GM18507 (cell line): Measurements from ENCODE around the gene RNF224.

Experiments used
- DNase-seq: peaks from one replicate; pipeline ENCODE4 v3.0.0; 2011; ENCODE audit warnings: low read depth; ENCODE audit not compliant: insufficient read length; ENCODE audit errors: extremely low spot score
- FAIRE-seq: peaks from 2 replicates; lab custom pipeline; 2011; peaks lifted over from hg19 to GRCh38; lab: Jason Lieb, UNC

The RNF224 gene

DNA sequence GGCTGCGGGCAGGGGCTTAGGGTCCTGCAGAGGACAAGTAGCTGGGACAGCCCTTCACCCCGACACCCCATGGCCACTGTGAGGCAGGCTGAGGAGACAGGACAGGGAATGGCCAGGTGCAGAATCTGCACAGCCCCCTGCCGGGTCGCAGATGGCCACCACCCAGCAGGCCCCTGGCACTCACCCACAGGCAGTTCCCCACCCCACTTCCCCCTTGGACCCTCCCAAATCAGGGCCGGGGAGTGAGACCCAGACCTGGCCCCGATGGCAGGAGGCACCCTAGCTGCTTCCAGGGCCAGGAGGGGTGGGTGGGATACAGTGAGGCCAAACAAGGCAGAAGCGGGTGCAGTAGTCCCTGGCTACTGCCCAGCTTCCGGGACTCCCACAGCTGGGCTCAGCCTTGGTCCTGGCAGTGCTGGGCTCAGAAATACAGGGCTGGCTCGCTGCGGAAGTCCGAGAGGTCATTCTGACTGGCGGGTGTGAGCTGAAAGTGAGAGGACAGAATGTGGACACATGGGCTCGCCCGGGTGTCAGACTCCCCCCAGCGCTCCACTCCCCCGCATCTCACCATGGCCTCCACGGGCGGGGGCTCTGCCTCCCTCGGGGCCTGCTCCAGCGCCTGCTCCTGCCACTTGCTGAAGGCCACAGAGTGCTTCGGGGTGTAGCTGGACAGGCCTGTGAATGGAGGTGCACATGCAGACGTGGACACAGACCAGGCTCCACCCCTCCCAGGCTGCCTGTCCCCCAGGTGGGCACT, 35.4 kb upstream of the RNF224 start:
- DNase-seq = no peak

DNA sequence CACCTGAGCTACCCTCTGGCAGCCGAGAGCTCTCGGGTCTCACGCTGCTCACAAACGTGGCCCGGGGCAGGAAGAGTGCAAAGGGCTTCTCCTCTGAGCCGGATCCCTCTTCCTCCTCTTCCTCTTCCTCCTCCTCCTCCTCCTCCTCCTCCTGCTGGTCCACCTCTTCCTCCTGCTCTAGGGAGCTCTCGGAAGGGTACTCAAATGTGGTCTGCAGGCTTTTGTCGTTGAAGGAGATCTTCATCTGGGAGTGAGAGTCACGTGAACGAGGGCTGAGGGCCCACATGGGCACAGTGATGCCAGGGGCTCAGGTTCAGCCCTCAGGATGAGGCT, 34.9 kb upstream of the RNF224 start:
- DNase-seq (no peak), FAIRE-seq (no peak)

More for the DNA sequence above, 35.4 kb upstream of the RNF224 start:
- FAIRE-seq = no peak

DNA sequence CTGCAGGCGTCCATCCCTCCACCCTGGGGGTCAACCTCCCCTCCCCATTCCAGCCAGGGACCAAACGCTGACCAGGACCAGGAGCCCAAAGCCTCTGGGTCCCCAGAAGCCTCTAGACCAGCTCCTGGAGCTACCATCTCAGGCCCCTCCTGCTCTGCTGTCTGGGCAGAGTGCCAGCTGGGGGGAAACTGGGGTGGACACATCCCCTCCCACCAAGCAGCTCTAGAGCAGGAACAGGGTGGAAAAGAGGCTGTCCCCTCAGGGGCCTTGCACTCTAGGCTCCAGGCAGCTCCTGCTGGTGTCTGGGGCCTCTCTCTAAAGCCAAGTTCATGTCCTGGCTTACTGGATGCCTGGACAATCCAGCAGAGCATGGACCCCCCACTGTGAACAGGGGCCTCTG, 34.4 kb upstream of the RNF224 start:
- no peak for DNase-seq
- FAIRE-seq = no peak

DNA sequence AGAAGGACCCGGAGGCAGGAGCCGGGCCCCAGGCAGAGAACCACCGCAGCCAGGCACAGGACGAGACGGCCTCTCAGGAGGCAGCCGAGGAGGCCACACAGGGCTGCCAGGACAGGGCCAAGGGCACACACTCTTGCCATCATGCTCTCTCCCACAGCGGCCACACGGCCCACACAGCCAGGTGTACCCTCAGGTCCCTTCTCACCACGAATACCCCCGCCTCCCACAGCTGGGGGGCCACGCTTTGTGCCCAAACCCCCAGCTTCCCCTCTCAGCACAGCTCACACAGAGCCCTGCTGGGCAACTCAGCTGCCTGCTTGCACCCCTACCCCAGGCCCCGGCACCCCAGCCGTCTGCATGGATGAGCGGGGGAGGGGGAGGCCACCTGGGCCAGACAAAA, 33.5 kb upstream of the RNF224 start:
- FAIRE-seq (no peak), DNase-seq (no peak)

DNA sequence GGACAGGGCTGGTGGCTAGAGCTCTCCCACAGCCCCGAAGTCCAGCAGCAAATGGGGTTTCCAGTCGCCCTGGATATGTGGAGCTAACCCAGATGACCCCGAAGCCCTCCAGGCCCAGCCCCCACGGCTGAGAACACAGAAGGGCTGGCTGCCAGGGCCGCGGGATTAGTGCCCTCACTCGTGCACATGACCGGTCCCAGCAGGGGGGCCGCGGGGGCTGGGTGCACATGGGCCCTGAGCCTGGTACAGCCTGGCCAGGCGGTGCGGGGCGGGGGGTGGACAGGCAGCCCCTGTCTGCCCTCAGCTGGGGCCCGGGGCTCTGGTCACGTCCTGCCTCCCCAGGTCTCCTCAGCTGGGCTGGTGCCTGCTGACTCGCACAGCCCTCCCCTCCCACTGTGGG, 32.9 kb upstream of the RNF224 start:
- FAIRE-seq (no peak), DNase-seq (no peak)

DNA sequence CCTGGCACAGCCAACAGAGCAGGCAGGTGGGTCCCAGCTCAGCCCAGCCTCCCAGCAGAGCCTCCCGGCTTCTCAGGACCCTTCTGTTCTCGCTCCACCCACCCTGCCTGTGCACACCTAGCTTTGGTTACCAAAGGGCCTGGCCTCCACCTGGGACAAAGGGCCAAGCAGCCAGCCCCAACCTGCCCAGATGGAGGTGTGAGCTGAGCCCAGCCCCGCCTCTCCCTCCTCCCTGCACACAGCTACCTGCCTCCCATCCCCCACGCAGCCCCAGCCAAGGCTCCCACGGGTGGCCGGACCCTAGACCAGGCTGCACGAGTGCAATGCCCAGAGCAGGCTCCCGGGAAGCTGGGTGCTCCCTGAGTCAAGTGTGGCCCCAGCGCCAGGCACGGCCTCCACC, 32.4 kb upstream of the RNF224 start:
- no peak for FAIRE-seq
- no peak for DNase-seq

DNA sequence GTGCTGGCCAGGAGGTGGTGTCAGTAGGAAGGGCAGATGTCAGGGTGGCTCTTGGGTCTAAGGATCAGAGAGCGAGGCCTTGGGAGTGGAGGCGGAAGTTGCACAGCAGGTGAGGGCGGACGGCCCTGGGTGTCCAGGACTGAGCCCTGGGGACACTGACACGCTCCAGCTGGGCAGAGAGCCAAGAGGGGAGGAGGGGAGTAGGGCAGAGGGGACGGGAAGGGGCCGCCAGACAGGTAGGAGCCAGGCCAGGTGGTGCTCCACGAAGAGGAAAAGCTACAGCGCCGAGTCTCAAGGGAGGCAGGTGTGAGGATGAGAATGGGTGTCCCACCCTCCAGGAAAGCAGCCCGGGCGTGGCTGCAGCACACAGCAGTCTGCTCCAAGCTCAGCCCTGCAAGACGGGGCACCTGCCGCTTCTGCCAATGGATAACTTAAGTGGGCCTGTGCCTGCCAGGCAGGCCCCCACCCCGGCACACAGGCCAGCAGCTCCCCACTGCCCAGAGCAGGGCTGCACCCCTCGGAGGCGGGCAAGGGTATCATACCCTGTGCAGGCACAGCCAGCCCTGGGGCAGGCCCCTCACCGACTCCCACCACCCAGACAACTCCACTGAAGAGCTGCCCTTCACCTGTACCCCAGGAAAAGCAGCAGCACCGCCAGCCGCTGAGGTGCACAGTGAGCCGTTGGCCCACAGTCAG, 31.6 kb upstream of the RNF224 start:
- DNase-seq (no peak), FAIRE-seq (no peak)

DNA sequence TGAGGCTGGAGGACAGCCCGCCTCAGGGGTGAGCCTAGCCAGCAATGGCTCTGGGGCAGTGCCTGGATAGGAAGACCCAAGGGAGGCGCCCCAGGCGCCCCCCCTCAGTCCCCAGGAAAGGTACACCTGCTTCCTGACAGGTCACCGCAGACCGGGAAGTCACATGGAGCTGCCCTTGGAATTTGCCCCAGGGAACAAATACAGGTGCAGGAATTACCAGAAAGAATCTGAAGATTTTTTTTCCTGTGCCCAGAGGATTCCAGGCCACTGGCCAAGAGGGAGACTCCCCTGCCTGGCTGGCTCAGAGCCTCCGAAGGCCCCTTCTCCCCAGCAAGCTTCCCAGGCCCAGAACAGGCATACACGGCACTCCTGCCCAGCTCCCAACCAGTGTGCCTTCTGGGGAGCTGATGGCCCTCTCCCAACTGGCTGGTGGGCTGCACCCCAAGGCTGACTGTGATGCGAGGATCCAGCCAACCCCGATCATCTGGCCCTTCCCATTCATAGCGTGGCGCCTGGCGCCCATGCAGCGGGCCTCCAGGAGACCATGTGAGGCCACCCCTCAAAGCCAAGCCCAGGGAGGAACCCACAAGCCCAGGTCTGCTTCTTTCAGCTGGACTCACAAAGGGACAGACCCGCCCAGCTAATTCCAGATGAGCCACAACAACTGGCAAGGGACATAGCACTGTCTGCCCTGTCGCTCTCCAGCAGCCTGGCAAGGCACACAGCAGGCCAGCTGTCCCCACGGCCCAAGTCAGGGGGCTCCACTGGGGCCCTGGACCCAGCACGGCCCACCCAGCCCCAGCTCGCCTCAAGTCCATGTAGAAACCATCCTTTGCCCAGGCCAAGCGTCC, 29.0 kb upstream of the RNF224 start:
- FAIRE-seq (no peak), DNase-seq (no peak)

DNA sequence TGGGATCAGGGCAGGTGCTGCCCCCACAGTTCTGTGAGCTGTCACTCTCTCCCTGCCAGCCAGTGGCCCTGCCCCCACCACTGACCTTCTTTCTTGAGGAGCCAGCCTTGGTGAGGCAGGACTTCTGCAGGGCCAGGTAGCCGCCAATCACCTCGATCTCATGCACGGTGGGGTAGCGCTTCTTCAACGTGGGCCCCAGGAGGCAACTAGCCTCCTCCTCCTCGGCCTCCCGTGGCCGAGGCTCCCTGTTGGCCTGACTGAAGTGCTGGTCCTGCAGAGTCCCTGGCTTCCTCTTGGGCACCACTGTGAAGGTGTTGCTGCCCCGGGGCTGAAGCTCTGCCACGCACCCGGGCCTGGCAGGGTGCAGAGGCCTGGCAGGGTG, 28.4 kb upstream of the RNF224 start:
- FAIRE-seq (no peak), DNase-seq (no peak)

DNA sequence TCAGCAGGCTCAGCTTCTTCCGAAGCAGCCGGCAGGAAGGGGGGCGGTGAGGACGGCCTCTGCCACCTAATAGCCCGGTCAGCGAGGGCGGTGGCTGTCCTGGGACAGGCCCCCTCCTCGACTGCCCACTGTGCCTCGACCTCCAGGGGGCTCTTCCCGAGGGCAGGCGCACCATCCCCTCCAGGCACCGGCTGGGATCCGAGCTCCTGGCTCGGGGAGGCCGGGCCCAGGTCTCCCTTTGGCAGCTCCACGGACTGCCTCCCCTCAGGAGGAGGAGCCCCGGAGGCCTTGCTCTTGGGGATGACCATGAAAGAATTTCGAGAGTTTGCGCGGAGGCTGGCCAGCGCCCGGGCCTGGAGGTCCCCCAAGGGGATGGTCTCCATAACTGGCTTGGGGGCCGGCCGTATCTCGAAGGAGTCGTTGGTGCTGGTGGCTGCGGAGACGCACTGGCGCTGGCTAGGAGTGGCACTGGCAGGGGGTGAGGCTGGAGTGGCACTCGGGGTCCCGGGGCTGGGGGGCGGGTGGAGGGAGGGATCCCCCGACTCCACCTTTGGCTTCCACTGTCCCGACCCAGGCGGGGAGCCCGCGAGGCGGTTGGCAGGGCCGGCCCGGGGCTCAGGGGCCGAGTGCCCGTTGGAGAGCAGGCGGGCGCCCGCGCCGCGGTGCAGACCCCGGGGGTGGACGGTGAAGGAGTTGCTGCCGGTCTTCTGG, 27.7 kb upstream of the RNF224 start:
- FAIRE-seq (no peak), DNase-seq (no peak)

DNA sequence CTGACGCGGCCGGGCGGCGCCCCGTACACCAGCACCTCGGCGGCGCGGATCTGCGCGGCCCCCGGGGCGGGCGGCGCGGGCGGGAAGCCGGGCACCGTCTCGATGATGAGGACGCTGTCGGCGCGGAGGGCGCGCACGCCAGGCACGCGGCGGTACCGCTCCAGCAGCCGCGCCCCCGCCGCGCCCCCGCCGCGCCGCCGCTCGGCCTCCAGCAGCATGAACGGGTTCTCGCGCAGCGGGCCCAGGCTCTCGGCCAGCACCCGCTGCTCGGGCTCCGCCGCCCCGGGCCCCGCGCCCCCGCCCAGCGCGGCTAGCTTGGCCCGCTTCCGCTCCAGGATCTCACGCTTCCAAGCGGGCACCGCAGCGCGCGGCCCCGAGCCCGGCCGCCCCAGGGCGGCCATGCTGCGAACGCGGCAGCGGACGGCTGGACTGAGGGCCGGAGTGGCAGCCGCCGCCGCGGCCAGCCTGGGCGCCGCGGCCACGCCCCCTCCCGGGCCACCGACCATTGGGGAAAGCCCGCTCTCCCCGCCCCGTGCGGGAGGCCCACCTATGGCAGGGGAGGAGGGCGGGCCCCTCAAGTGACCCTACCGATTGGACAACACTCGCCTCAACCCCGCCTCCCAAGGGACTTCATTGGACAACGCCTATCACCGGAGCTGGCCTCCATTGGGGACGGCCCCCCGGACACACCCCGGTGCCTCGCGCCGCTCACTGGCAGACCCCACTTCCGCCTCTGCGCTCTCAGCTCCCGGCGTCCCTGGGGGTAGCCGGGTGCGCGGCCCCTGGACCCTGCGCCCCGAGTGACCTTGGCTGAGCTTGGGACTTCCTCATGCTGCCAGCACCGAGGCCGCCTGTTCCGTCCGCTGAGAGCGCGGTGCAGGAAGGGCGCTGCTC, 26.7 kb upstream of the RNF224 start, which contains the start of gene TPRN:
TSS of gene TPRN (minus strand) at position 431 of the 894 bp plus-strand sequence. CDS start at position 401, 30 bp downstream.
- FAIRE-seq (peak; percentile 100), DNase-seq (peak; percentile 100)

DNA sequence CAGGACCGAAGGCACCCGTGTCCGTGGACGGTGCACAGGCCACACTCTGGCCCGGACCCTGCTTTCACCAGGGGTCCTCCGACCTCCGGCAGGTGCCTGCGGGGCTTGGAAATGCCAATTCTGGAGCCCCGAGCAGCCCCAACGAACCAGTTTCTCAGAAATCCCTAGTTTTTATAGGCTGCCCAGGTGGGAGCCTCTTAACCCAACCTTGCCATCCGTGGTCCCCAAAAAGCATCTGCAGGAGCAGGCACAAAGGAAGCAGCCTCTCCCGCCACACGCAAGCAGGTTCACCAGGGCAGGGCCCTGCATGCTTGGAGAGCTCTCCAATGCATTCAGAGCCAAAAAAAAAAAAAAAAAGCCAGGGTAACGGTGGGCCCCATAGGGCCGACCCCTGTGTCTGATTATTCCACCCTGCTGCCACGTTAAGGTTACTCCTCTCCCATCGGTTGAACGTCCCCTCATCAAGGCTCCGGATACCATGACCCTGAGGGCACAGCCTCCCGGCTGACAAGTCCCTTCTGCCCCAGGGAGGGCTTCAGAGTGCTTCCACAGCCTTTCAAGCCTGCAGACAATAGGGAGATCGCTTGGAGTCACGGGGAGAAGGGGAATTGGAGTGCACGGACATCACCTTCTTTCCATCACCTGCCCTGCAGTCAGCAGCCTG, 26.0 kb upstream of the RNF224 start:
- FAIRE-seq (no peak), DNase-seq (no peak)

DNA sequence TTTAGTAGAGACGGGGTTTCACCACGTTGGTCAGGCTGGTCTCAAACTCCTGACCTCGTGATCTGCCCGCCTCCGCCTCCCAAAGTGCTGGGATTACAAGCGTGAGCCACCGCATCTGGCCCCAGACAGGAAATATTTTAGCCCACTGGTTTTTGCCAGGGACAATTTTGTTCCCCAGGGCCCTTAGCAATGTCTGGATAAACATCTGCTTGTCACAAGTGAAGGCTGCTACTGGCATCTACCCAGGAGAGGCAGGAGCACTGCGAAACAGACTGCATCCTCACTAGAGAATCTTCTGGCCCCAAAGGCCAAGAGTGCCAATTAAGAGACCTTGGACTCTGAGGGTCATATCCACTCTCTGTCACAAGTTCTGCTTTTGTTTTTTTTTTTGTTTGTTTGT, 24.3 kb upstream of the RNF224 start:
- FAIRE-seq (no peak), DNase-seq (no peak)

DNA sequence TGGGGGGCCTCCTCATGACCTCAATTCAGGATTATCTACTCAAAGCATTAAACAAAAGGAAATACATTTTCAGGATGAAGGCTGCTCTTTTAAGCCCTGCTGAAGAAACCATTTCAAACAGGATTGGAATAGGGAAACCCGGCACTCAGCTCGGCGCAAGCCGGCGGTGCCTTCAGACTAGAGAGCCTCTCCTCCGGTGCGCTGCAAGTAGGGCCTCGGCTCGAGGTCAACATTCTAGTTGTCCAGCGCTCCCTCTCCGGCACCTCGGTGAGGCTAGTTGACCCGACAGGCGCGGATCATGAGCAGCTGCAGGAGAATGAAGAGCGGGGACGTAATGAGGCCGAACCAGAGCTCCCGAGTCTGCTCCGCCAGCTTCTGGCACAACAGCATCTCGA, 22.6 kb upstream of the RNF224 start:
- FAIRE-seq (no peak), DNase-seq (no peak)

DNA sequence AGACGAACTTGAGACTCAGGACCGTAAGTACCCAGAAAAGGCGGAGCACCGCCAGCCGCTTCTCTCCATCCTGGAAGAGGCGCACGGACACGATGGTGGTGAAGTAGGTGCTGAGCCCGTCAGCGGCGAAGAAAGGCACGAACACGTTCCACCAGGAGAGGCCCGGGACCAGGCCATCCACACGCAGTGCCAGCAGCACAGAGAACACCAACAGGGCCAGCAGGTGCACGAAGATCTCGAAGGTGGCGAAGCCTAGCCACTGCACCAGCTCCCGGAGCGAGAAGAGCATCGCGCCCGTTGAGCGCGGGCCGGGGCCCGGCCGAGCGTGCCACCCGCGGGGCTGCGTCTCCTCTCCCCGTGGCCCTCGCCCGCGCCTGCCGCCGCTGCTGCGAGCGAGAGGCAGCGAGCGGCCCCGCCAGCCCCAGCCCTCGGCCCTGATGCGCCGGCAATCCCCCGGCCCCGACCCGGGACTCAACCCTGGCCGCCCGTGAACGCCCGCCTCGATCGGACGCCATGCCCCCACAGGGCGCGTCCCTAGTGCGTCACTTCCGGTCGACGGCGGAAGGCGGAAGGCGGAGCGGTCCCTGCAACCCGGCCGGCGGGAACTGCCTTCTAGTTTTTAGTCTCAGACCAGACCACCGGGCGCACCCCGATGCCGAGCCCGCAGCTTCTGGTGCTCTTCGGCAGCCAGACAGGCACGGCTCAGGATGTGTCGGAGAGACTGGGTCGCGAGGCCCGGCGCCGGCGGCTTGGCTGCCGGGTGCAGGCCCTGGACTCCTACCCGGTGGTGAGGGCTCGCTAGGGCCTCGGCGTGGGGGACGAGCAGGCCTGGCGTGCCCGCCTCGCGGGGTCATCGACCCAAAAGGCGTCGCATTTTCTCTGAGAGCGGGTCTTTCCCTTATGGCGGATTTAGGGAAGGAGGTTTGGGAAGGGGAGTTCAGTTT, 21.9 kb upstream of the RNF224 start, which contains the start of the genes NDOR1 and TMEM203:
TSS of gene NDOR1 (plus strand) at position 575 of the 944 bp plus-strand sequence. CDS start at position 653, 78 bp downstream.
TSS of gene TMEM203 (minus strand) at position 523 of the 944 bp plus-strand sequence. CDS start at position 289, 234 bp downstream.
- DNase-seq = peak; percentile 96

DNA sequence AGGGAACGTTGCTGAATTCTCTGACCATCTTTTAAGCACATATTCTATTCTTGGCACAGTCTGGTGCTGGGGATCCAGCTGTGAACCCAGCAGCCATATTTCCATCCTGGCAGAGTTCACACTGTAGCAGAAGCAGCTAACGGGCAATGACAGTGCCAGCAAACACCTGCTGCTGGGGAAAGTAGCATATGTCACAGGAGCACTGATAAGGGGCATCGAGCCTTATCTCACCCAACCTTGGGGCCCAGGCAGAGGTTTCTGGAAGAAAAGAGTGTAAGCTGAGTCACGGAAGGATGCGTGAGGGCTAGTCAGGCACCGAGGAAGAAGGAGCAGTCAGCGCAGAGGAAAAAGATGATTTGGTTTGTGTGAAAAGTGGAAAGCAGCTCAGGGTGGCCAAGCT, 20.7 kb upstream of the RNF224 start:
- no peak for FAIRE-seq
- DNase-seq = no peak

More for the DNA sequence above, 21.9 kb upstream of the RNF224 start, which contains the start of the genes NDOR1 and TMEM203:
- peak; percentile 84 for FAIRE-seq

DNA sequence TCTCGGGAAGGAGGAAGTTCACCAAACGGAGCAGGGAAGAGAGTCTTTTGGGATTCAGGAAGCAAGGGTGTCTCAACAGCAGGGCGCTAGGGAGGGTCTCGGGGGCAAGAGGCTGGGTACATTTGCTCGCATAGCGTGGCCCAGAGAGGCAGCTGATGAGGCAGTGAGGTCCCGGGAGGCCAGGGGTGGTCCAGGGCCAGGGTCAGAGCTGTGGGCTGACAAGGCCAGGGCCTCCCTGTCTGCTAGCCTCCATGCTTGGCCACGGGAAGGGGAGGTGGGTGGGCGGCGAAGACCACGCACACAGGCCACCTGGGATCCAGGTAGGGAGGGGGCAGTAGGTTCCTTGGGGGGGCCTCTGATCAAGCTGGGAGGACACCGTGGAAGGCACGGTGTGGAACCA, 15.8 kb upstream of the RNF224 start:
- FAIRE-seq = no peak
- no peak for DNase-seq
